ENCODE results near the gene CTXND1.
"Not testable (repeated sequence)": the region's sequence is repeated elsewhere in the genome, so short reads cannot be mapped to it uniquely, and the experiment has no call there.

CTXND1 gene

GRCh38 chr15:80252121-80252518 lies at the start of gene CTXND1:
Gene CTXND1, minus strand, starts transcription at chr15:80252213. Its CDS starts 50,264 bp downstream, at chr15:80201949.
- no peak for DNase-seq

GRCh38 chr15:80301472-80301871 lies 49.5 kb upstream of the CTXND1 start:
- no peak for DNase-seq

- DNase-seq: not testable (repeated sequence)
Measured at GRCh38 chr15:80295777-80296176, 43.8 kb upstream of the CTXND1 start.

- no peak for DNase-seq
Measured at GRCh38 chr15:80292079-80292478, 40.1 kb upstream of the CTXND1 start.

- not testable (repeated sequence) for DNase-seq
Measured at GRCh38 chr15:80290891-80291290, 38.9 kb upstream of the CTXND1 start.

- DNase-seq: no peak
Measured at GRCh38 chr15:80289528-80290495, 37.8 kb upstream of the CTXND1 start.

- no peak for DNase-seq
Measured at GRCh38 chr15:80288131-80288530, 36.1 kb upstream of the CTXND1 start.

- DNase-seq: no peak
Measured at GRCh38 chr15:80286055-80286454, 34.0 kb upstream of the CTXND1 start.

GRCh38 chr15:80285379-80285778 lies 33.4 kb upstream of the CTXND1 start:
- DNase-seq: no peak

- DNase-seq: no peak
Measured at GRCh38 chr15:80283531-80283930, 31.5 kb upstream of the CTXND1 start.

GRCh38 chr15:80277147-80277546 lies 25.1 kb upstream of the CTXND1 start:
- DNase-seq: no peak

GRCh38 chr15:80275961-80276360 lies 23.9 kb upstream of the CTXND1 start:
- no peak for DNase-seq

- DNase-seq: no peak
Measured at GRCh38 chr15:80274996-80275395, 23.0 kb upstream of the CTXND1 start.

- no peak for DNase-seq
Measured at GRCh38 chr15:80274554-80274953, 22.5 kb upstream of the CTXND1 start.

GRCh38 chr15:80272987-80273386 lies 21.0 kb upstream of the CTXND1 start:
- DNase-seq: no peak

- no peak for DNase-seq
Measured at GRCh38 chr15:80270472-80270871, 18.5 kb upstream of the CTXND1 start.

GRCh38 chr15:80268101-80268500 lies 16.1 kb upstream of the CTXND1 start:
- DNase-seq: no peak

- DNase-seq: no peak
Measured at GRCh38 chr15:80267658-80268057, 15.6 kb upstream of the CTXND1 start.

GRCh38 chr15:80266745-80267144 lies 14.7 kb upstream of the CTXND1 start:
- DNase-seq: no peak

- no peak for DNase-seq
Measured at GRCh38 chr15:80266113-80266512, 14.1 kb upstream of the CTXND1 start.

- DNase-seq: no peak
Measured at GRCh38 chr15:80265021-80265420, 13.0 kb upstream of the CTXND1 start.

GRCh38 chr15:80264031-80264430 lies 12.0 kb upstream of the CTXND1 start:
- DNase-seq: no peak

GRCh38 chr15:80260551-80260950 lies 8.5 kb upstream of the CTXND1 start:
- no peak for DNase-seq

- DNase-seq: no peak
Measured at GRCh38 chr15:80259942-80260510, 8.0 kb upstream of the CTXND1 start.
